ENCODE results near the gene CHSY1. TPM values are rescaled to one million over a fixed set of nuclear protein-coding genes. Genes with fewer than 3 reads are reported as not detected.

Gene CHSY1
- total RNA-seq, 1 donor from 2014 or later, result 38.2 TPM

DNA sequence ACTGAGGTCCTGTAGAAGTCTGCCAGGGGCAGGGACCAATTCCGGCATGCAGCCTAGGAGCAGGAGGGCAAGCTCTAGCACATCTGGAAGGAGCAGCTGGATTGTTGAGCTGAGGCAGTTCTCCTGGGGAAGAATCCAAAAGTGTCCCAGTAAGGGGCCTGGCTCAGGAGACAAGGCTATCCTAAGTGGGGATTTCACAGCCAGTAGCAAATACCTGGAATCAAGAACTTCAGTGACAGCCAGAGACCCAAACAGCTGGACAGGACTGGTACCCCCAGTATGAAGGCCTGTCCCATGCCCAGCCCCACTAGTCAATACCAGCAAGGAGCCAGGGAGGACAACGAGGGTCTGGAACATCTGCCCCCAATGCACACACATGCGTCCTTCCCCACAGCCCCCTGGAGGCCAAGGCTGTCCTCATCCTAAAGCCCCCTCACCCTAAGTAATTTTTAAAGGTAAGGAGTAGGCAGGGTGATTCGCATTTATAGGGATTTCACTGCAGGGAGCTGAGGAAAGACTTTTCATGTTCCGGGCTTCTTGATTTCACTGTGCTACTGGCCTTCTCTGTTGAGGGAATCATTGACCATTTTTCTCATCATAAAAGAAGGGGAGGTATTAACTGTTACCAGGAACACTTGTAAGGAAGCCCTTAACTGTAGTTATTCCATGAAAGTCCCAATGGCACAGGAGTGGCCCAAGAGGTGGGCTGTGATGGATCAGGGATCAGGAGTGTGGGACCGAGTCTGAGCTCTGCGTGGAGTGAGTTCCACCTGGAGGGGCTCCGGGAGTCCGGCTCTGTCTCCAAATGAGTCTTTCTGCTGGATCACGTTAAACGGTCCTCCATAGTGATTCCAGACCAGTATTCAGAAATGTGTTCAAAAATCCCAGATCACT is 2.6 kb upstream of the CHSY1 start:
- Mint-ChIP-seq H3K4me1 (ENCODE audit: low read depth, unreplicated experiment) (peaks cover 38% of the 10 kb centered on the region), H3K27ac (ENCODE audit: unreplicated experiment) (no peak overlapping the region), H3K27me3 (ENCODE audit: unreplicated experiment) (peaks cover 5% of the 10 kb centered on the region), H3K9me3 (ENCODE audit: unreplicated experiment) (peaks cover 7% of the 10 kb centered on the region), H3K36me3 (ENCODE audit: unreplicated experiment) (no peaks in the 10 kb centered on the region), H3K4me3 (ENCODE audit: unreplicated experiment) (no peak overlapping the region)
- TF ChIP-seq, protein P1, sequence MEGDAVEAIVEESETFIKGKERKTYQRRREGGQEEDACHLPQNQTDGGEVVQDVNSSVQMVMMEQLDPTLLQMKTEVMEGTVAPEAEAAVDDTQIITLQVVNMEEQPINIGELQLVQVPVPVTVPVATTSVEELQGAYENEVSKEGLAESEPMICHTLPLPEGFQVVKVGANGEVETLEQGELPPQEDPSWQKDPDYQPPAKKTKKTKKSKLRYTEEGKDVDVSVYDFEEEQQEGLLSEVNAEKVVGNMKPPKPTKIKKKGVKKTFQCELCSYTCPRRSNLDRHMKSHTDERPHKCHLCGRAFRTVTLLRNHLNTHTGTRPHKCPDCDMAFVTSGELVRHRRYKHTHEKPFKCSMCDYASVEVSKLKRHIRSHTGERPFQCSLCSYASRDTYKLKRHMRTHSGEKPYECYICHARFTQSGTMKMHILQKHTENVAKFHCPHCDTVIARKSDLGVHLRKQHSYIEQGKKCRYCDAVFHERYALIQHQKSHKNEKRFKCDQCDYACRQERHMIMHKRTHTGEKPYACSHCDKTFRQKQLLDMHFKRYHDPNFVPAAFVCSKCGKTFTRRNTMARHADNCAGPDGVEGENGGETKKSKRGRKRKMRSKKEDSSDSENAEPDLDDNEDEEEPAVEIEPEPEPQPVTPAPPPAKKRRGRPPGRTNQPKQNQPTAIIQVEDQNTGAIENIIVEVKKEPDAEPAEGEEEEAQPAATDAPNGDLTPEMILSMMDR (IDR thresholded peaks at IDR 0.05; ENCODE audit: partially characterized antibody, unreplicated experiment), result no peak
- no peak for DNase-seq

DNA sequence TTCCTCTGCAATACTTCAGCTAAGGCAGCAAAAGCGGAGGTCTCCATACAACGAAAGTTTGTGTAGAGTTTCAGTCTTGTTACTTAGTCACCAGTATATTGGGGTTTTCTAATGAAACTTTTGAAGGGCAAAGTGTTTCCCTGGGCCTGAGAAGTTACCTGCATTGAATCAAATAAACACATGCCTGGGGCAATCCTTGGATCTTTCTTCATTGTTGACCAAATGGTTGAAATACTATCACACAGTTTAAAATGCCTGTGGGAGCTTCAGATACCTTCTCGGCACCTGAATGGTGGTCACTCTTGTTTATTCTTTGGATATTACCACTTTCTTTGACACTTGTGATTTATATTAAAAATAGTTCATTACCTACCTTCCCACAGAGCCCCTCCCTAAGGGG is 988 bp upstream of the CHSY1 start:
- no peak for DNase-seq
- peaks cover 7% of the 10 kb centered on the region for H3K9me3 Mint-ChIP-seq (ENCODE audit: unreplicated experiment)
- peaks cover 5% of the 10 kb centered on the region for H3K27me3 Mint-ChIP-seq (ENCODE audit: unreplicated experiment)
- H3K27ac Mint-ChIP-seq (ENCODE audit: unreplicated experiment), result no peak overlapping the region
- TF ChIP-seq, protein P1 (IDR thresholded peaks at IDR 0.05; ENCODE audit: partially characterized antibody, unreplicated experiment), result no peak
- H3K36me3 Mint-ChIP-seq (ENCODE audit: unreplicated experiment), result no peaks in the 10 kb centered on the region
- peaks cover 30% of the 10 kb centered on the region for H3K4me1 Mint-ChIP-seq (ENCODE audit: low read depth, unreplicated experiment)
- H3K4me3 Mint-ChIP-seq (ENCODE audit: unreplicated experiment), result peak overlapping the region; percentile 83

DNA sequence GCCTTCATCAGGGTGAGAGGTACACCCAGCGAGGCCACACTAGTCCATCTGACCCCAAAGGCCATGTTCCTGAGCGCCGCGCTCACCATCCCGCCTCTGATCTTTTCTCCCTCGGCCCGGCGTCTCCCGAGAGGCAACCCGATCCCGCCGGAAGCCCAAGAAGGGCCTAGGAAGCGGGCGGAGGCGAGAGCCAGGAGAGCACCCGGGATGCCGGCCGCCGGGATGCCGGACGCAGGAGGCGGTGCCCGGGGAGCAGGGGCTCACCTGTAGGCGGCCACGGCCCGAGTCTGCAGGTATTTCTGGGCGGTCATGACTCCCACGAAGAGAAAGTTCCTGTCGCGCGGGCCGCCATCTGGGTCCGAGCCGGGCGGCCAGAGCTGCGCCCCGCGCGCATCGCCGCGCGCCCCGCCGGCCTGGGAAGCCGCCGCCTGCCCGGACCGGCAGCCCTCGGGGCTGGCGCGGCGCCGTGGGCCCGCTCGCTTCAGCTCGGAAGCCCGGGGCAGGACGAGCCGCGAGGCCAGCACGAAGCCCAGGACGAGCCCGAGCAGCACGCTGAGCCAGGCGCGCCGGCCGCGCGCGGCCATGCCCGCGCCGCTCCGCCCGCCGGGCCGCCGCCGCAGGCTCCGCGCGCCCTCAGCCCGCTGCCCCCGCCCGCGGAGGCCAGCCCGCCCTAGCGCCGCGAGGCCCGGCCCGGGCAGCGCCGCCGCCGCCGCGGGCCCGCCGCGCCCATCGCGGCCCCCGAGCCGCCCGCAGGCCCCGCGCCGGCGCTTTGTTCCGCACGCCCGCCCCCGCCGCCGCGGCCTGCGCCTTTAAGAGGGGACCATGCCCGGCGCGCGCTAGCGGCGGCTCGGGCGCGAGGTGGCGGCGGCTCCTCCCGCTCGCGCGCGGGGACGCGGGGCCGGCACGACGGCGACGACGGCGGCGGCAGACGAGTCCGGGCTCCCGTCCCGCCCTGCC is 697 bp downstream of the CHSY1 start:
- H3K27me3 Mint-ChIP-seq (ENCODE audit: unreplicated experiment), result peaks cover 5% of the 10 kb centered on the region
- peak overlapping the region; percentile 94 for H3K4me3 Mint-ChIP-seq (ENCODE audit: unreplicated experiment)
- TF ChIP-seq, protein P1 (IDR thresholded peaks at IDR 0.05; ENCODE audit: partially characterized antibody, unreplicated experiment), result no peak
- peak overlapping the region; percentile 94 for H3K27ac Mint-ChIP-seq (ENCODE audit: unreplicated experiment)
- H3K9me3 Mint-ChIP-seq (ENCODE audit: unreplicated experiment), result peaks cover 7% of the 10 kb centered on the region
- DNase-seq, result peak; percentile 80
- peaks cover 39% of the 10 kb centered on the region for H3K4me1 Mint-ChIP-seq (ENCODE audit: low read depth, unreplicated experiment)
- no peaks in the 10 kb centered on the region for H3K36me3 Mint-ChIP-seq (ENCODE audit: unreplicated experiment)

- no peak for DNase-seq
- peaks cover 5% of the 10 kb centered on the region for H3K9me3 Mint-ChIP-seq (ENCODE audit: unreplicated experiment)
- H3K27ac Mint-ChIP-seq (ENCODE audit: unreplicated experiment), result peak overlapping the region; percentile 94
- TF ChIP-seq, protein P1 (IDR thresholded peaks at IDR 0.05; ENCODE audit: partially characterized antibody, unreplicated experiment), result no peak
- no peaks in the 10 kb centered on the region for H3K36me3 Mint-ChIP-seq (ENCODE audit: unreplicated experiment)
- peak overlapping the region; percentile 94 for H3K4me3 Mint-ChIP-seq (ENCODE audit: unreplicated experiment)
- H3K4me1 Mint-ChIP-seq (ENCODE audit: low read depth, unreplicated experiment), result peaks cover 32% of the 10 kb centered on the region
- H3K27me3 Mint-ChIP-seq (ENCODE audit: unreplicated experiment), result peaks cover 2% of the 10 kb centered on the region
Observed at GRCh38 chr15:101250341-101250831, 1.5 kb downstream of the CHSY1 start.

All from glutamatergic neuron (in vitro differentiated cells).